GM18870 (cell line): ENCODE measurements around the gene GCFC2.
"Not testable (repeated sequence)": the region's sequence is repeated elsewhere in the genome, so short reads cannot be mapped to it uniquely, and the experiment has no call there.

Experiments
- ATAC-seq: cut with Tn5 transposase; IDR thresholded peaks from one replicate; pipeline ENCODE4 v1.9.1; 2021; ENCODE audit warnings: moderate library complexity; ENCODE audit not compliant: unreplicated experiment

GCFC2 gene

GRCh38 chr2:75680402-75680801 lies 30.3 kb downstream of the GCFC2 start:
- ATAC-seq = no peak

- ATAC-seq = no peak
Measured at GRCh38 chr2:75679556-75679955, 31.2 kb downstream of the GCFC2 start.

GRCh38 chr2:75676464-75676863 lies 34.3 kb downstream of the GCFC2 start:
- no peak for ATAC-seq

- no peak for ATAC-seq
Measured at GRCh38 chr2:75675908-75676307, 34.8 kb downstream of the GCFC2 start.

GRCh38 chr2:75675423-75675822 lies 35.3 kb downstream of the GCFC2 start:
- ATAC-seq = not testable (repeated sequence)

GRCh38 chr2:75667884-75668283 lies 42.8 kb downstream of the GCFC2 start:
- ATAC-seq = no peak

GRCh38 chr2:75666911-75667310 lies 43.8 kb downstream of the GCFC2 start:
- ATAC-seq = no peak

GRCh38 chr2:75657798-75658197 lies 52.9 kb downstream of the GCFC2 start:
- no peak for ATAC-seq

GRCh38 chr2:75656563-75656962 lies 54.2 kb downstream of the GCFC2 start:
- no peak for ATAC-seq

GRCh38 chr2:75655861-75656260 lies 54.9 kb downstream of the GCFC2 start:
- no peak for ATAC-seq

- no peak for ATAC-seq
Measured at GRCh38 chr2:75654012-75654411, 56.7 kb downstream of the GCFC2 start.

GRCh38 chr2:75647771-75648170 lies 62.9 kb downstream of the GCFC2 start:
- no peak for ATAC-seq

GRCh38 chr2:75646583-75647425 lies 63.9 kb downstream of the GCFC2 start, which contains the start of gene MRPL19:
MRPL19 (plus strand) TSS chr2:75646783; CDS start chr2:75646808, 25 bp downstream.
- ATAC-seq = peak; percentile 94

GRCh38 chr2:75646090-75646582 lies 64.6 kb downstream of the GCFC2 start:
- peak; percentile 13 for ATAC-seq

GRCh38 chr2:75645643-75646042 lies 65.1 kb downstream of the GCFC2 start:
- no peak for ATAC-seq

GRCh38 chr2:75643980-75644379 lies 66.7 kb downstream of the GCFC2 start:
- ATAC-seq = no peak

GRCh38 chr2:75641587-75641986 lies 69.1 kb downstream of the GCFC2 start:
- no peak for ATAC-seq

- peak; percentile 86 for ATAC-seq
Measured at GRCh38 chr2:75640621-75641121, 70.0 kb downstream of the GCFC2 start.

- ATAC-seq = no peak
Measured at GRCh38 chr2:75637568-75637967, 73.1 kb downstream of the GCFC2 start.

- ATAC-seq = no peak
Measured at GRCh38 chr2:75634945-75635344, 75.8 kb downstream of the GCFC2 start.

- no peak for ATAC-seq
Measured at GRCh38 chr2:75633620-75634019, 77.1 kb downstream of the GCFC2 start.

GRCh38 chr2:75632813-75633212 lies 77.9 kb downstream of the GCFC2 start:
- no peak for ATAC-seq
